Measurements from ENCODE around the gene ZNF366.

ZNF366 gene

DNA sequence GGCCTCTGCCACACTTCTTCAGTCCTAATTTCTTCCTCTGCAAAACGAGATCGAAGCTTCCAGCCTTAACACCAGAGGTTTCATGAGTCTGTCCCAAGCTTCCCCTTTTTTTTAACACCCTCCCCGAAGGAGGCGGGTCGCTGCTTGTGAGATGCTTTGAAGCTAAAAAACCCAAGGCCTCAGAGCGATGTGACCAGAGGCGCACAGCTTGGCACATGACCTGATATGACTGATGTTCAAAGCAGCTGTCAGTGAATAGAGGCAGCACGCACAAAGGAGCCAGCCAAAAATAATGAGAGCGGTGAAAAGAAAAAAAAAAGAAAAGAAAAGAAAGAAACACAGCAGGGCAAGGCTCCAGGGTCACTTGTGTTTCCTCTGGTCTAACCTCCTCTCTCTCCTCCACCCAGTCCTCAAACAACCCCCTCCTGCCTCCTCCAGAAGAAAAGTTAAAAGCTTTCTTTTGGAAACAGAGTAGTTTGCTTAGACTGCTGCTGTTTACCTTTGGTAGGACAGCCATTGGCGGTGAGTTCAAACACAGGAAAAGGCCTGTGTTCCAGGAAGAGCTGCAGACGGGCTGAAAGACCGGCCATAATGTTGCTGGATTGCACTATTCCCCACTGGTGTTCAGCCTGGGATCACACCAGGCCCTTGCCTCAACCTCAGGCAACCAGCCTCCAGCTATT lies 10.9 kb upstream of the ZNF366 start:
- no peak for DNase-seq

- DNase-seq: no peak
These were observed 9.7 kb upstream of the ZNF366 start for GRCh38 chr5:72516916-72517315.

DNA sequence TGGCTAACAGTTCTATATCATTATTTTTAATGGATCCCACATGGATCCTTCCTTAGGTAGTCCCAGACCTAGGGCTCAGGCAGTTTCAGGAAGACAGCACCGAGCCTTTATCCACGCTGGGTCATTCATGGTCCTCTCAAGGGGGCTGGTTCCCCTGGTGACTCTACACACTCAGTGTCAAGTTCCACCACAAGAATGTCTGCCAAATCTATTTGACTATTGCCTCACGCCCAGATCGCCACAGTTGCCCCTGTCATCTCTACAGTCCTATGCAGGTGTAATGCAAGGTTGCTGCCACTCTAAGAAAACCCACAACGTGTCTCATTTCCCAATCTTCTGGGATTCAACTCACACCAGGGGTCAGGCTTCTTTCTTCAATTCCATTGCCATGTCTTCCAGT lies 8.0 kb upstream of the ZNF366 start:
- no peak for DNase-seq

DNA sequence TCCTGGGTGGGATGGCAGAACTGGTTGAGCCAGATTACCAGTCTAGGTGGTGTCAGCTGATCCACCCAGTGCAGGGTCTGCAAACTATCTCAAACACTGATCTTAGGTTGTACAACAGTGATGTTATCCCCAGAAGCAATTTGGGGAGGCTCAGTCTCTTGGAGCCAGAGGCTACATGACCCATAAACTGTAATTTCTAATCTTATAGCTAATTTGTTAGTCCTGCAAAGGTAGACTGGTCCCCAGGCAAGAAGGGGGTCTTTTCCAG lies 5.3 kb upstream of the ZNF366 start:
- no peak for DNase-seq

DNA sequence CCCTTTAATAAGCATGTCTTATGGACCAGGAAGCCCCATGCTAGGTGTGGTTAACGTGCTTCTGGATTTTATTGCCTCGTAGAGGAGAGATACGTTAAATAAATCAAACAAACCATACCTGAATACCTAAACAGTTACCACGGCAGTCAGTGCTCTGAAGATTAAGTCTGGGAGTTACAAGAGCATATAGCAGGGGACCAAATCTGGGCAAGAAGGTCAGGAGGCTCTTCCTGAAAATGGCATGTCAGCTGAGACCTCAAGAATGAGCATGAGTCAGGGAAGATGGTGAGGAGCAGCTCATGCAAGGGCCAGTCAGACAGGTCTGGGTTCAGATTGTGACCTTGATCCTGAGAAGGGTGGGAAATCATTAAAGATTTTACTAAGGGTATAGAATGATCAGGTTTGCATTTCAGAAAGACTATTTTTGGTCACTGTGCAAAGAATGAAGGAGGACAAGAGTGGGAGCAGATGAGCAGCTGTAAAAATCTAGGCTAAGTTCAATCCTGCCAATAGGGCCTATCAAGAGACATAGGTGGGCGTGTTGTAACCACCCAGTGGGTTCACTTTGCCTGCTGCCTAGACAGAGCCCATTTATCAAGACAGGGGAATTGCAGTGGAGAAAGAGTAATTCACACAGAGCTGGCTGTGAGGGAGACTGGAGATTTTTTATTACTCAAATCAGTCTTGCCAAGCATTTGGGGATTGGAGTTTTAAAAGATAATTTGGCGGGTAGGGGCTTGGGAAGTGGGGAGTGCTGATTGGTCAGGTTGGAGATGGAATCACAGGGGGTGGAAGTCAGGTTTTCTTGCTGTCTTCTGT lies 4.8 kb upstream of the ZNF366 start:
- DNase-seq: no peak

DNA sequence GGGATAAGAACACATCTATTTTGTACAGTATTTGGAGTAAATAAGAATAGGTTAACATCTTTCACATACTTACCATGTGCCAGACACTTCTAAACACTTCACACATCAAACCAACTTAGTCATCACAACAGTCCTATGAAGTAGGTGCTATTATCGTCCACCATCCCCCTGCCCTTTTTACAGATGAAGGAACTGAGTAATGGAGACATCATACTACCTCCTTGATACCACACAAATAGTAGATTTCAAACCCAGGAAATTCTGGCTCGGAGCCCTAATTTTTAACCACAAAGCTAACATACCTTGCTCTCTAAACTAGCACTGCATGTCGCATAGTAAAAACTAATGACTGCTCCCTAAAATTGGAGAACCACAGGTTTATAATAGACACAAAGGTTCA lies 4.2 kb upstream of the ZNF366 start:
- DNase-seq: no peak

GRCh38 chr5:72510610-72511181 lies 3.5 kb upstream of the ZNF366 start:
- no peak for DNase-seq

DNA sequence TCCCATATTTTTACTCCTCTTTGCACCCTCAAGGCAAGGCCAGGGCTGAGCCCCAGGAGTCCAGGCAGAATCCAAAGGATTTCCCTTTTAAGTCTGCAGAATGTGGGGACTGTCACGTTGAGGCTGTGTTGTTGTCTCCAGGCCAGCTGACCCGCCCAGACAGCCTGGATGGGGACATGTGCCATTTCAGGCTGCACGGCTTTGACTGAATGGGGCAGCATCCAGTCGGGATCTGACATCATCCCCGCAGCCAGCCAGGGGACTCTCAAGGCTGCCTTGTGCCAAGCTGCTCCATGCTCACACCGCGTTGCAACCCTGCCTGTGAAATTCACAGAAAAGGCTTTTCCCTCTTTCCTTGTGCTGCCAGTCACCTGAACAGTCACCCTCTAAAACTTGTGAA lies 2.2 kb upstream of the ZNF366 start:
- DNase-seq: no peak

- no peak for DNase-seq
These were observed 1.3 kb upstream of the ZNF366 start for GRCh38 chr5:72508241-72509170.

DNA sequence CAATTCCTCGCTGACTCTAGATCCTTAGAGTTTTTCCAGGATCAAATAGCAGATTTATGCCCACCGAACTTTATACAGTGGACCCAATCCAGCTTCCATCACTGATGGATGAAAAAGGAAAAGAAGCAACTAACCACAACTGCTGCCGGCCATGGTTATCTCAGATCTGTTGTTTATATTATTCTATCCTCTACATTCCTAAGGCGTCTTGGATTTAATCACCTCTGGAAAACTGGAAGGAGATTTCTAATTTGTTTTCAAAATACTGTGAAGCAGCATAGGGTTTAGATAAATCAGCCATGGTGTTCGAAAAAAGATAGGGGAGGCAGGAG lies 663 bp upstream of the ZNF366 start:
- DNase-seq: no peak

DNA sequence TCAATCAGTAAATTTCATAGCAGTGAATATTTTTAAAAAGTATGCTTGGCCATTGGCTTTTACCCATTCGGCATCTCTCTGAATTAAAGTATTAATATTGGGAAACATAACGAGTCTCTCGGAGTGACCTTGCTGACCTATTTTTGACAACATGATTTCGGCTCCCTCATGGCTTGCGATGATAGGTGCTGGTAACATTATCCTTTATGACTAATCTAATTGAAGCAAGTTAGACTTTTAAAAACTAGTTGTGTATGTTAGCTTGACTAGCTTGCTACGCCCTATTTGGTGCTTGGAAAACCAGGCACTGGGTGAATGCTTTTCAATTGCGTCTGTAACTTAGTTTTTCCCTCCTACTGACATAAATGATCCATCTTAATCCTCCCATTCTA lies 1.1 kb downstream of the ZNF366 start:
- DNase-seq: no peak

DNA sequence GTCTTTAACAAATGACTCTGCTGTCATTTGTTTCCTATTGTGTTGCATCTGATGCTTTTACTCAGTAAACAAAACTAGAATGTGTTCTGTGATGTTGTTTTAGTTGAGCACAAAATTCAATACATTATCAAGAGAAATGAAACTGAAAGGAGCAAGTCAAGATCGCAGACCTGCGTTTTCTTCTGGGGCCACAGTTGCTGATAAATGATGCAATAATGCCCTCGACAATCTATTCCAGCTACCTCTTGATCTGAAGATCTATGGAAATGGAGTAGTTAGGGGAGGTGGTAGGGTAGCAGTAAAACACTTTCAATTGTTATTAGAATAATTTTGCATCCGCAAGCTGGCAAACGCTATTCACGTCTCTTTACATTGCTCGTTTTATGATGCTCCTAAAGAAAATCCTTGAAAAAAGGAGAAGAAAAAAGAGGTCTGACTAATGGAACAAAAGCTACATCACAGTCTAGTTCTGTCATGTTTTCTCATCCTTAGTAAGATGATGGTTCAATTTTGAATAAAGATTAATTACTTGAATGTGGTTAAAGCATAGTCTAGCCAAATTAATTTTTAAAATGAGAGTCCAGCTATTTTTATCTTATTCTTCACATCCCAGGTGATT lies 1.6 kb downstream of the ZNF366 start:
- no peak for DNase-seq

GRCh38 chr5:72505016-72505415 lies 2.2 kb downstream of the ZNF366 start:
- DNase-seq: no peak

GRCh38 chr5:72503888-72504491 lies 3.2 kb downstream of the ZNF366 start:
- no peak for DNase-seq

- DNase-seq: no peak
These were observed 5.7 kb downstream of the ZNF366 start for GRCh38 chr5:72501488-72501887.

GRCh38 chr5:72499730-72500129 lies 7.5 kb downstream of the ZNF366 start:
- no peak for DNase-seq

GRCh38 chr5:72499090-72499489 lies 8.1 kb downstream of the ZNF366 start:
- DNase-seq: no peak

DNA sequence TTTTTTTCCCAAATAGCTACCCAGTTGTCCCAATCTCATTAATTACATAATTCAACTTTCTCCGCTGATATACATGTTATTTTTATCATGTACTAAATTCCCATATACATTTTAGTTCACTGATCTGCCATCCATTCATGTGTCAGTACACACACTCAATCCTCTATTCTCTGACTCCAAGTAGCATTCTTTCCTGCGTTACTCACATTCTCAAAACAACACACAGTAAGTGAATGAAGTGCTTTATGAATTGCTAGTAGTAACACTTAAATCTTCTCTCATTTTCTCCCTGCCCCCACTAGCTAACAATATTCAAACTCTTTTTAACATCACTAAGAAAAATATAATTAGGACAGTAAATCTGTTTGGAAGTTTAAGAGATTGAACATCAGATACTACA lies 8.9 kb downstream of the ZNF366 start:
- DNase-seq: no peak

GRCh38 chr5:72497823-72498222 lies 9.4 kb downstream of the ZNF366 start:
- no peak for DNase-seq

DNA sequence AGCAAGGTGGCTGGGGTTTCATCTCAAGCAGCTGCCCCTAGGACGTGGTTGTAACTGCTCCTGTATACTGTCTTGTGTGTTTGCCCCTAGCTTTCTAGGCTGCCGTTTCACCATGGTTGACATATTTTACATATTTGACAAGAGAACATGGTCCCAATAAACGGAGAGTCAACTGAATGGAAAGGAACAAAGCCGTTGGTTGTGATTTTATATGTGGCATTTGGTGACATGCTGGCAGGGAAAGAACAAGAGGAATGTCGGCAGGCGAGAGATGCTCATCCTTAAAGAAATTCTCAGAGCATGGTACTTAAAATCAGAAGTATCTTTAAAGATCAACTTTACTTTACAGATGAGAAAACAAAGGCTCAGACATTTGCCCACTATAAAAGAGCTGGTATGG lies 11.8 kb downstream of the ZNF366 start:
- no peak for DNase-seq

- no peak for DNase-seq
These were observed 12.5 kb downstream of the ZNF366 start for GRCh38 chr5:72494623-72495124.

- no peak for DNase-seq
These were observed 17.7 kb downstream of the ZNF366 start for GRCh38 chr5:72489536-72489935.

- DNase-seq: no peak
These were observed 18.5 kb downstream of the ZNF366 start for GRCh38 chr5:72488756-72489155.

All from NCI-H1092 (cell line).